Hepatocyte (in vitro differentiated cells): Measurements from ENCODE around the gene WASF3. TPM values are rescaled to one million over a fixed set of nuclear protein-coding genes. Genes with fewer than 3 reads are reported as not detected.

Experiments
- DNase-seq: peaks from one replicate; pipeline ENCODE4 v3.0.0-alpha.2; 2016; ENCODE audit warnings: low spot score
- H2AFZ ChIP-seq: fragments of 200-600 bp; sonication (generic); 2 replicates; pipeline ENCODE4 v1.6.0; 2016; ENCODE audit warnings: antibody characterized with exemption, mild to moderate bottlenecking
- H3K27ac ChIP-seq: fragments of 200-600 bp; sonication (generic); 2 replicates; pipeline ENCODE4 v1.5.1; 2016; ENCODE audit warnings: mild to moderate bottlenecking
- H3K27me3 ChIP-seq: fragments of 200-600 bp; sonication (generic); 2 replicates; pipeline ENCODE4 v1.6.1; 2016
- H3K36me3 ChIP-seq: fragments of 200-600 bp; sonication (generic); replicated peaks from 2 replicates; pipeline ENCODE4 v1.5.1; 2016; ENCODE audit warnings: low read depth; ENCODE audit not compliant: insufficient read depth
- H3K4me1 ChIP-seq: fragments of 200-600 bp; sonication (generic); 2 replicates; pipeline ENCODE4 v1.5.1; 2016; ENCODE audit warnings: mild to moderate bottlenecking, moderate library complexity; ENCODE audit not compliant: insufficient read depth
- H3K4me2 ChIP-seq: fragments of 200-600 bp; sonication (generic); 2 replicates; pipeline ENCODE4 v1.6.0; 2016
- H3K4me3 ChIP-seq: fragments of 200-600 bp; sonication (generic); 2 replicates; pipeline ENCODE4 v1.5.1; 2016; ENCODE audit warnings: mild to moderate bottlenecking
- H3K79me2 ChIP-seq: fragments of 200-600 bp; sonication (generic); 2 replicates; pipeline ENCODE4 v1.6.0; 2017; ENCODE audit warnings: mild to moderate bottlenecking
- H3K9me2 ChIP-seq: fragments of 200-600 bp; sonication (generic); replicated peaks from 2 replicates; pipeline ENCODE4 v1.6.0; 2017; ENCODE audit warnings: mild to moderate bottlenecking; ENCODE audit not compliant: insufficient read depth
- H3K9me3 ChIP-seq: fragments of 200-600 bp; sonication (generic); 2 replicates; pipeline ENCODE4 v1.5.1; 2016; ENCODE audit warnings: low read depth, mild to moderate bottlenecking
- H4K20me1 ChIP-seq: fragments of 200-600 bp; sonication (generic); 2 replicates; pipeline ENCODE4 v1.6.0; 2016; ENCODE audit warnings: mild to moderate bottlenecking; ENCODE audit not compliant: insufficient read depth, poor library complexity, severe bottlenecking
- CTCF ChIP-seq: fragments of 200-600 bp; sonication (generic); IDR thresholded peaks from 2 replicates; pipeline ENCODE4 v1.5.1; 2016; ENCODE audit warnings: antibody characterized with exemption, mild to moderate bottlenecking; ENCODE audit not compliant: poor library complexity
- EZH2 ChIP-seq: fragments of 200-600 bp; sonication (generic); IDR thresholded peaks from 2 replicates; pipeline ENCODE4 v1.6.1; 2016; ENCODE audit warnings: antibody characterized with exemption, mild to moderate bottlenecking, borderline replicate concordance
- EZH2phosphoT487 ChIP-seq: fragments of 200-600 bp; sonication (generic); IDR thresholded peaks from one replicate; pipeline ENCODE4 v1.6.1; 2018; ENCODE audit warnings: antibody characterized with exemption, mild to moderate bottlenecking, low read depth, moderate library complexity; ENCODE audit not compliant: unreplicated experiment, severe bottlenecking
- WGBS: methylation state at CpG from one replicate; pipeline ENCODE4 v1.1.6; 2016; ENCODE audit warnings: low lambda C conversion rate; ENCODE audit errors: missing lambda C conversion rate; 5-methylcytosine and 5-hydroxymethylcytosine counted together
- polyA plus RNA-seq: library from polyadenylated mRNA; unstranded; fragments of >200 nt; fragmentation: Nextera tagmentation; extraction: Ambion mirVana; gene quantifications from 2 replicates; pipeline ENCODE4 v1.2.1, GENCODE V29; 2016
- total RNA-seq: library from RNA; depleted of rRNA; stranded (reverse); fragments of >200 nt; gene quantifications from 2 replicates; pipeline ENCODE4 v1.2.3, GENCODE V29; 2014

Gene WASF3
- total and polyA plus RNA-seq, 2 experiments from 2014 or later = 10.4 to 17.8 TPM

GRCh38 chr13:26590379-26590778 is 32.9 kb downstream of the WASF3 start:
- no peak overlapping the region for H3K4me3 ChIP-seq
- DNase-seq = no peak
- peak overlapping the region; percentile 51 for H3K4me2 ChIP-seq
- H4K20me1 ChIP-seq = no peaks in the 10 kb centered on the region
- H3K79me2 ChIP-seq = peaks cover 88% of the 10 kb centered on the region
- peaks cover 20% of the 10 kb centered on the region for H3K4me1 ChIP-seq
- H2AFZ ChIP-seq = no peak overlapping the region
- TF ChIP-seq EZH2 (no peak), EZH2phosphoT487 (no peak), CTCF (no peak)
- H3K36me3 ChIP-seq = no peaks in the 10 kb centered on the region
- 86% methylated on average over 2 of the region's 2 CpGs for WGBS
- no peaks in the 10 kb centered on the region for H3K9me3 ChIP-seq
- H3K9me2 ChIP-seq = no peaks in the 10 kb centered on the region
- H3K27ac ChIP-seq = peak overlapping the region; percentile 36
- no peaks in the 10 kb centered on the region for H3K27me3 ChIP-seq

- 49% methylated on average over 4 of the region's 4 CpGs for whole genome bisulfite sequencing
- Histone ChIP-seq H3K9me2 (no peaks in the 10 kb centered on the region), H3K79me2 (peaks cover 88% of the 10 kb centered on the region), H3K27me3 (no peaks in the 10 kb centered on the region), H4K20me1 (no peaks in the 10 kb centered on the region), H3K27ac (peak overlapping the region; percentile 36), H3K4me3 (no peak overlapping the region), H3K9me3 (no peaks in the 10 kb centered on the region), H3K4me1 (peaks cover 20% of the 10 kb centered on the region), H3K4me2 (peak overlapping the region; percentile 51), H2AFZ (no peak overlapping the region), H3K36me3 (no peaks in the 10 kb centered on the region)
- peak; percentile 14 for TF ChIP-seq CTCF
- TF ChIP-seq EZH2phosphoT487 = no peak
- TF ChIP-seq EZH2 = no peak
- peak; percentile 25 for DNase-seq
Measured at GRCh38 chr13:26590951-26591350, 33.5 kb downstream of the WASF3 start.

GRCh38 chr13:26591672-26592071 is 34.2 kb downstream of the WASF3 start:
- no peak overlapping the region for H3K4me3 ChIP-seq
- H3K4me1 ChIP-seq = peaks cover 20% of the 10 kb centered on the region
- H3K36me3 ChIP-seq = no peaks in the 10 kb centered on the region
- H3K27me3 ChIP-seq = no peaks in the 10 kb centered on the region
- no peaks in the 10 kb centered on the region for H3K9me2 ChIP-seq
- H3K9me3 ChIP-seq = no peaks in the 10 kb centered on the region
- H3K27ac ChIP-seq = peak overlapping the region; percentile 32
- WGBS = 88% methylated on average over 7 of the region's 7 CpGs
- TF ChIP-seq EZH2phosphoT487 (no peak), CTCF (no peak), EZH2 (no peak)
- peak overlapping the region; percentile 51 for H3K4me2 ChIP-seq
- DNase-seq = no peak
- H3K79me2 ChIP-seq = peaks cover 92% of the 10 kb centered on the region
- H2AFZ ChIP-seq = no peak overlapping the region
- no peaks in the 10 kb centered on the region for H4K20me1 ChIP-seq

GRCh38 chr13:26593661-26594060 is 36.2 kb downstream of the WASF3 start:
- H3K9me3 ChIP-seq = no peaks in the 10 kb centered on the region
- peaks cover 87% of the 10 kb centered on the region for H3K79me2 ChIP-seq
- H3K4me1 ChIP-seq = peaks cover 20% of the 10 kb centered on the region
- no peaks in the 10 kb centered on the region for H3K9me2 ChIP-seq
- H3K27me3 ChIP-seq = no peaks in the 10 kb centered on the region
- H3K4me2 ChIP-seq = no peak overlapping the region
- WGBS = 91% methylated on average over 1 of the region's 1 CpG
- H2AFZ ChIP-seq = no peak overlapping the region
- no peak overlapping the region for H3K27ac ChIP-seq
- H4K20me1 ChIP-seq = no peaks in the 10 kb centered on the region
- no peaks in the 10 kb centered on the region for H3K36me3 ChIP-seq
- TF ChIP-seq CTCF (no peak), EZH2 (no peak), EZH2phosphoT487 (no peak)
- H3K4me3 ChIP-seq = no peak overlapping the region
- no peak for DNase-seq
